ENCODE results near the gene DYNC1LI1.
"Not testable (repeated sequence)": the region's sequence is repeated elsewhere in the genome, so short reads cannot be mapped to it uniquely, and the experiment has no call there.

The DYNC1LI1 gene

DNA sequence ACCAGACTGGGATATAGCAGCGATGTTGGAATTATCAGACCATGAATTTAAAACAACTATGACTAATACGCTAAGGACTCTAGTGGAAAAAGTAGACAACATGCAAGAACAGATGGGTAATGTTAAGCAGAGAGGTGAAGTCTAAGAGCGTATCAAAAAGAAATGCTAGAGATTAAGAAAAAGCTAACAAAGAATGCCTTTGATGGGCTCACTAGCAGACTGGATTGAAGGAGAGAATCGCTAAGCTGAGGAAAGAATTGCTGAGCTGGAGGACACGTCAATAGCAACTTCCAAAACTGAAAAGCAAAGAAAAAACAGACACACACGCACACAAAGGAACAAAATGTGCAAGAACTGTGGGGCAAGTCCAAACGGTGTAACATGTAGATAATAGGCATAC lies 48.0 kb downstream of the DYNC1LI1 start:
- no peak for DNase-seq

DNA sequence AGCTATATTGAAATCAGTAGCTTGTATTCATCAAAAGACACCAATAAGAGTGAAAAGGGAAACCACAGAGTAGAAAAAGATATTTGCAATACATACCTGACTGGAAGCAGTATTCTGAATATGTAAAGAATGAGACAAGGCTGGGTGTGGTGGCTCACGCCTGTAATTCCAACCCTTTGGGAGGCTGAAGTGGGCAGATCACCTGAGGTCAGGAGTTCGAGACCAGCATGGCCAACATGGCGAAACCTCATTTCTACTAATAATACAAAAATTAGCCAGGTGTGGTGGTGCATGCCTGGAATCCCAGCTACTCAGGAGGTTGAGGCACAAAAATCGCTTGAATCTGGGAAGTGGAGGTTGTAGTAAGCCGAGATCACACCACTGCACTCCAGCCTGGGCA lies 51.7 kb downstream of the DYNC1LI1 start:
- DNase-seq, result not testable (repeated sequence)

DNA sequence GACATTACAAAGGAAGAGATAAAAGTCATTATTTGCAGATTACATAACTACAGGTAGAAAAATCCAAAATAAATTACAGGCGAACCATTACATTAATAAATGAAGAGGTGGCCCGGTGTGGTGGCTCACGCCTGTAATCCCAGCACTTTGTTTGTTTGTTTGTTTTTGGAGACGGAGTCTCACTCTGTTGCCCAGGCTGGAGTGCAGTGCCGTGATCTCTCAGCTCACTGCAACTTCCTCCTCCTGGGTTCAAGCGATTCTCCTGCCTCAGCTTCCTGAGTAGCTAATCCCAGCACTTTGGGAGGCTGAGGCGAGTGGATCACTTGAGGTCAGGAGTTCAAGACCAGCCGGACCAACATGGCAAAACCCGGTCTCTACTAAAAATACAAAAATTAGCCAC lies 53.9 kb downstream of the DYNC1LI1 start:
- DNase-seq, result not testable (repeated sequence)

DNA sequence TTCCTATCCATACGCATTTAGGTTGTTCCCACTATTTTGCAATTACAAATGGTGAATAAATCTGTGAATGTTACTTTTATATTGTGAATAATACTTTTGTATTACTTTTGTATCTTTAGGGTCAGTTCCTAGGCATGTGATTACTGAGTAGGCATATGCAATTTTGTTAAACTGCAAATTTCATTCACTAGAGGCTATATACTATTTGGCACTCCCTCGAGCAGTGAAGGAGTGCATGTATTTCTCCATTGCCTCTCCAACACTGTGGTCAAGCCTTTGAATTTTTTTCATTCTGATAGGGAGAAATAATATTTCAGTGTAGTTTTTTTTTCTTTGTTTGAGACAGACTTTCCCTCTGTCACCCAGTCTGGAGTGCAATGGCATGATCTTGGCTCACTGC lies 59.7 kb downstream of the DYNC1LI1 start:
- DNase-seq, result no peak

DNA sequence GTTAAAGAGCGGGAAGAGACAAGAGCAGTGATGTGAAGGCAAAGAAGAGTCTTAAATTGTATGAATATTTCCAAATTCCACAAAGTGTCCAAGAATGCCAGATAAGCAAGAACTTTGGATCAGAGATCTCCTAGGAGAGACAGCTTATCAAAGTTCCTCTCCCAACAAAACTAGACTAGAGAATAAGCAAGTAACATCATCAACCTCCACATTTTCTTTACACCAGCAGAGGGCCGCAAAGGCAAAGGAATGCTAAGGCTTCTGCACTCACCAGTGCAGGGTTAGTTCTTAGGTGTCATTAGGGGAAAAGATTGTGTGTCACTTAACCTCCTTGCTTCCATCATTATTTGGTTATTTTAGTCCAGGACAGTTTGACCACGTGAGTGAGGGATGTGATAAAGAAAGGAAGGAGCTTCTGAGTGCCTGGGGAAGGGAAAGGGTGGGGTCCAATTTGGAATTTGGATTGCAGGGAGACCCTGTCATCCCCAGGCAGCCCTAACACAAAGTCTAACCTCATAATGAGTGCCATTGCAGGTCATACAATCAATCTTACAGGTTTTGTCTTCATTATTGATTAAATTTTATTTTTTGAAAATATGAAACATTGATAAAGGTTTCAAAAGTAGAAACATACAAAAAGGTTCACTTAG lies 60.5 kb downstream of the DYNC1LI1 start:
- peak; percentile 60 for DNase-seq

DNA sequence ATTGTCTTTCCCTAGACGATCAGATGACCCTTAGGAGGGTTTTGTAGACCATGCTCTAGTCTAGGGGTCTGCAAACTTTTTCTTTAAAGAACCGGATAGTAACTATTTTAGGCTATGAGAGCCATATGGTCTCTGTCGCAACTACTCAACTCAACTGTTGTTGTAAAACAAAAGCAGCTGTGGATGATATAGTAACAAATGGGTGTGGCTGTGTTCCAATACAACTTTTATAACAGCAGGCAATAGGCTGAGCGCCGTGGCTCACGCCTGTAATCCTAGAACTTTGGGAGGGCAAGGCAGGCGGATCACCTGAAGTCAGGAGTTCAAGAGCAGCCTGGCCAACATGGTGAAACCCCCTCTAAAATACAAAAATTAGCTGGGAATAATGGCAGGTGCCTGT lies 61.9 kb downstream of the DYNC1LI1 start:
- no peak for DNase-seq

DNA sequence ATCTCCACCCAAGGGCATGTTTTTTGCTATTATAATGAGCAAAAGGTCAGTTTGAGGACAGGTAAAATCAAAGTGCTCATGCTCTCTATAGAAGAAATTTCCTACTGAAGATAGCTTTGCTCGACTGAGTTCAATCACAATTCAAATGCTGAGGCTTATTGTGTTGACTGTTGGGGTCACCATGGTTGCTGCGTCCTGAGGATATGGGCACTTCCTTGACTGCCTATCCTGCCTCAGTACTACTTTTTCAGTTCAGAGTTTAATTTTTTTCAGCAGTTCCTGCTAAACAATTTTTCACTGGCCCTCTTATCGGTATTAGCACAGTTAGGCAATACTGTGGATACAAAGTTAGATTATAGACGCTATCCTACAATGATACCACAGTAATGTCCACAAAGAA lies 64.2 kb downstream of the DYNC1LI1 start:
- DNase-seq, result no peak

DNA sequence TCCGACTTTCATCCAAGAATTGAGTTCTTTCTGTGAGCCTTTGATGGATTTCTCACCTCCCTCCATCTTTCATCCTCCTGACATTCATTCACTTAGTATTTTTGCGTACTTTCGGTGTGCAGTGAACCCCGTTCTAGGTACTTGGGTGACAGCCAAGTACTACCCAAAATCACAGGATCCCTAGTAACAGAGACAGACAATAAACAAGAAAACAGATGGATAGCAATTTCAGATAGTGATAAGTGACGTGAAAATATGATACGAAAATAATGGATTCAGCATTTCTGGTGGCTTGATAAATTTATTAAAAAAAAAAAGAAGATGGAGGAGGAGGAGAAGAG lies 67.7 kb downstream of the DYNC1LI1 start:
- DNase-seq, result no peak

DNA sequence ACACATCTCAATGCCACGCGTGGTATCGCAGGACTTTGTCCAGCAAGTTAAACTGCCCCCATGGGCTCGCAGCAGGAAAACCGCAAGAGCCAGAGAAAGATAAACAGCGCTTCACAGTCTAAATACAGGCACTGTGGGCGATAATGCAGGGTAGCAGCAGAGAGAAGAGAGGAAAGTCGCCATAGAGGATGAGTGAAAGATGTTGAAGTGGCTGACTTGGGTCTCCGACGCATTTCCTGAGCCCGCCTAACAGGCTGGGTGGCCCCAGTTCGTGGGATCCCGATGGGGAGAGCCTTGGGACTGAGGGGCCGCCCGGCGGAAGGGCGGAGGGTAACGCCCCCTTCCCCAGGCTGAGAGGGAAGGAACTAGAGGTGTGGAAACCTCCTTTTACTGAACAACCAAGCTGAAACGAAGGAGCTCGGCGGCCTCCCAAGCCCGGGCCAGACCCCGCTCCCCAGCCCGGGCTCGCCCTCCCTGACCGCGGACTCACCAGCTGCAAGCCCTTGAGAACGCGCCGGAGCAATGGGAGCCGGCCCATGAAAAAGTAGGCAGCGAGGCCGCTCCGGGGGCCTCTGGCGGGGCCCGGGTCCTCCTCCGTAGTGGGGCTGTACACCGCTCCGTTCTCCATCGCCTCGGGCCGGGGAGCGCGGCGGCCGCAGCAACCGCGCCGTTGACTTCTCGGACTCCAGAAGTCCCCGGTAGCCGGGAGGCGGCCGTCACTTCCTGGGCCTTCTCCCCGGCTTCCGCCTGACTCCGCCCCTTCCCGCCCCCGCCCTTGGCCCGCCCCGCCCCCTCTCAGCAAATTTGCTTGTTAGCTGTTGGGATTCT lies 68.3 kb downstream of the DYNC1LI1 start, which contains the start of gene CMTM6:
Gene CMTM6, minus strand, starts transcription at position 735 of the 828 bp plus-strand sequence. Its CDS starts 107 bp downstream, at position 628.
- DNase-seq, result peak; percentile 87

DNA sequence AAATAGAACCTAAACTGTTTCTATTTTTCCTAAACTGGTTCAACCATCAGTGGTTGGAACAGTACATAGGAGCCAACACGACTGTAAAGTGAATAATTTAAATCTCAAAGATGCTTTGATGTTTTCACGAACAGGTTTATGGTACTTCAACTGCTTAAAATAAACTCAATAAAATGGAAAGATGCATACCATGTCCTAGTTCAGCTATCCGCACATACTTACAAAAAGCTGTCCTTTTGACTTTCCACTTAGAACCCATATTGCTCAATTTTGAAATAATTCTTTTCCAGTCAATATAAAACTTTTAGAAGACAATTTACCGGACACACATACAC lies 68.9 kb downstream of the DYNC1LI1 start:
- DNase-seq, result no peak

DNA sequence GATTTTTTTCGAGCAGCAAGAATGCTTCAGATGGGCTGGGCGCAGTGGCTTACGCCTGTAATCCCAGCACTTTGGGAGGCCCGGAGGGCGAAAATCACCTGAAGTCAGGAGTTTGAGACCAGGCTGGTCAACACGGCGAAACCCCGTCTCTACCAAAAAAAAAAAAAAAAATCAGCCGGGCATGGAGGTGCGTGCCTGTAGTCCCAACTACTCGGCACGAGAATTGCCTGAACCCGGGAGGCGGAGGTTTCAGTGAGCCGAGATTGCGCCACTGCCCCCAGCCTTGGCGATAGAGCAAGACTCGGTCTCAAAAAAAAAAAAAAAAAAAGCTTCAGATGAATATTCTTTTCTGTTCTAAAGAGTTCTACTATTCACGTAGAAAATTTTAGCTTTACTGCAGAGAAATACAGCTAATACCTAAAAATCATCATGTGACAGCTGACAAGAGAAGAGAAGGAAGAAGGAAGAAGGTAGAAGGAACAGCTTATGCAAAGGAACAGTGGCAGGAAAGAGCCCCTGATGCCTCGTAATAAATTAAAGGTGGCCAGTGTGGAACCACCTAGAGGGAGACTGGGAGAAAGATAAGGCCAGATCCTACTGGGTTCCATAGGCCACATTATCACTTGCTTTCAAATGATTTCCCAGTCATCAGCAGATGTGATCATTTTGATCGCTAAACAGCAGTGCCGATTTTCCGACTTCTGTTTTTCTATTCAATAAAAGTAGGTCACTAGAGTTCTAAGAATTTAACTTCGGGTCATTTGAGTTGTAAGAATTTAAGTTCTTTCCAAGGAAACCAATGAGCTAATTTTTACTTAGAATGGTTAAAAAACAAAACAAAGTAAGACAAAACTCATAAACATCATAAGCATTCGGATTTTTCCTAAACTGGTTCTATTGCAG lies 69.5 kb downstream of the DYNC1LI1 start:
- DNase-seq, result no peak

DNA sequence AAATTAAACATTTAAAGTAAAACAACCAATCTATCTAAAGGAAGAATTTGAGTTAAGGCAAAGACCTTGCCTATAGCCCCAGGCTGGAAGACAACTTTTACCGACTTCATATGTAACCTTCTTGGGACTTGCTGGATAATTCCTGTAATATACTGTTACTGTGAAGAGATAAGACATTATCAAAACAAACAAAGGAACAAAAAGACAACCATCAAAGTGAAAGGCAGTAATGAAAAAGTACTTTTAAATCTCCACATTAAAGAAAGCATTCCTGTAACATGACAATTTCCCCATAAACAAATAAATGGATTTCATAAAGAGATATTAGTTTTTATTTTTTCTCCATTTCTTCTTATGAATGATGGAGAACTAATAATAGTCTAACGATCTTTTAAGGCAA lies 70.4 kb downstream of the DYNC1LI1 start:
- no peak for DNase-seq

DNA sequence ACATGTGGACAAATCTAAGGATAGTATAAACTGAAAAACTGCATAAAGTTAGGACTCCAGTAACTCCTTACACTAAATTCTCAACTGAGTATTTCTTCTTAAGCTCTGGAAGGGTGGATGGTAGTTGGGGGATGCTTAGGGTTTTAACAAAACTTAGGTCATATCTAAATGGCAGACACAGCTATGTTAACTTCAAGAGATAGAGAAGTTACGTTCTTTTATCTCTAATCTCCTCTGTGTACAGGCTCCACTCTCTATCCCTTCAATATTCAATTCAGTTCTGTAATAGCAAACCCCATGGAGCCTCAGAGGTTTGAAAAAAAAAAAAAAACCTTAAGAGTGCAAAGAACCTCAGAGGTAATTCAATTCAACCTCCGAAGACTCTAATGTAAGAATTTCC lies 71.1 kb downstream of the DYNC1LI1 start:
- DNase-seq, result no peak

DNA sequence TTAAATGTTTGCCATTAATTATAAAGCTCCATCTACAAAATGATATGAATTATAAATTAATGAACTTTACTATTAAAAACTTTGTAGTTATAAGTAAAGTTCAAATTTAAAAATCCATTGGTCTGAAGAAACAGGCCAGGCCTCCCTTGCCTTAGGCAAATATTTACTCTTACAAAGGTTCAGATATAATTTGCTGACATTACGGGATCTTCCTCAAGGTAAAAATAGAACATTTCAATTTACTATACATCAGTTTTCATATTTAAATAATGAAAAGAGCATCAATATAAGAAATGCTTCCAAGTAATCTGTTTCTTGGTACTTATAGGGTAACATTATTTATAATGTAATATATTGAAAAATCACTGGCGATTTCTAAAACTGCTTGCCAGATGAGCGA lies 71.7 kb downstream of the DYNC1LI1 start:
- no peak for DNase-seq

DNA sequence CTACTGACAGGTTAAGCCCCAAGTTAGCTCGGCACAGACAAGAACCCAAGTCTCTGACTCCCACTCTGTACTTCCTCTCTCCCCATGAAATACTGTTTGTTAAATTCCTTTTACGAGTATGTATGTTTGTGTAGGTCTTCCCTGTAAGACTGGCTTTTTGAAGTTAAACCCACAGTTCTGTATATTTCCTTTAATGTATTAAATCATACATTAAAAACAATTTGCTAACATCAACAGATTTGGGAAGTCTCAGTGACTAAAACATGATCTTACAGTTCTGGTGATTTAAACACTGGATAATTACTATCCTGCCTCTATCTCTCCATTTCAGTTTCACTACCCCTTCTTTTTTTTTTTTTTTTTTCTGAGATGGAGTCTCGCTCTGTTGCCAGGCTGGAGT lies 72.4 kb downstream of the DYNC1LI1 start:
- DNase-seq, result no peak

DNA sequence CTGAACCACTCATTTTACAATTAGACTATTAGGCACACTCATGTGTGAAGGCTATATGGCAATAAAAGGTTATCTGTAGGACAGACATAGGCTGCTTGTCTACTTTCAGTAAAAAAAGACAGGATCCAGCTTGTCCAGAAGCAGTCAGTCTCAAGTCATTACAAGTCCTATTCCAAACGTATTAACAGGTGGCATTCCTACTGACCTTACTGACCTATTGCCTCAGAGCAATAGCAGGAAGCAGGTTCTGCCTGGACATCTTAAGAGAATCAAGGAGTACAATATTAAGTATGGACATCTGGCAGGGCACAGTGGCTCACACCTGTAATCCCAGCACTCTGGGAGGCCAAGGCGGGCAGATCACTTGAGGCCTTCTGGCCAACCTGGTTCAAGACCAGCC lies 75.0 kb downstream of the DYNC1LI1 start:
- DNase-seq, result no peak

DNA sequence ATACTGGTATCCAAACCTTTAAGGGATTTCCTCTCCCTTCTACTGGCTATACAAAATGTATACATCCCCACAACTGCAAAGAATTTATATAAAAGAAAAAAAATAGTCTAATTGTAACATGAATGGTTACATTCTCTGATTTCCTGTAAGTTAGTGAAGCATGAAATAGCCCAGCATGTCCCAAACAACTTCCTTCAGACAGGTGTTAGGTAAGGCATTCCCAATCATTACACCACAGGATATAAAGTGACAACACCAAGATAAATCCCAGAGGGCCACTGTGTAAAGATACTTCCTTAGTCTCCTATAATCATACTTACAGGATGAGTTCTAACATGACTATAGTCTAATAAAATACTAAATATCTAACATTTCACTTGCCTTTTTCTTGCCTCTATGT lies 75.6 kb downstream of the DYNC1LI1 start:
- no peak for DNase-seq

DNA sequence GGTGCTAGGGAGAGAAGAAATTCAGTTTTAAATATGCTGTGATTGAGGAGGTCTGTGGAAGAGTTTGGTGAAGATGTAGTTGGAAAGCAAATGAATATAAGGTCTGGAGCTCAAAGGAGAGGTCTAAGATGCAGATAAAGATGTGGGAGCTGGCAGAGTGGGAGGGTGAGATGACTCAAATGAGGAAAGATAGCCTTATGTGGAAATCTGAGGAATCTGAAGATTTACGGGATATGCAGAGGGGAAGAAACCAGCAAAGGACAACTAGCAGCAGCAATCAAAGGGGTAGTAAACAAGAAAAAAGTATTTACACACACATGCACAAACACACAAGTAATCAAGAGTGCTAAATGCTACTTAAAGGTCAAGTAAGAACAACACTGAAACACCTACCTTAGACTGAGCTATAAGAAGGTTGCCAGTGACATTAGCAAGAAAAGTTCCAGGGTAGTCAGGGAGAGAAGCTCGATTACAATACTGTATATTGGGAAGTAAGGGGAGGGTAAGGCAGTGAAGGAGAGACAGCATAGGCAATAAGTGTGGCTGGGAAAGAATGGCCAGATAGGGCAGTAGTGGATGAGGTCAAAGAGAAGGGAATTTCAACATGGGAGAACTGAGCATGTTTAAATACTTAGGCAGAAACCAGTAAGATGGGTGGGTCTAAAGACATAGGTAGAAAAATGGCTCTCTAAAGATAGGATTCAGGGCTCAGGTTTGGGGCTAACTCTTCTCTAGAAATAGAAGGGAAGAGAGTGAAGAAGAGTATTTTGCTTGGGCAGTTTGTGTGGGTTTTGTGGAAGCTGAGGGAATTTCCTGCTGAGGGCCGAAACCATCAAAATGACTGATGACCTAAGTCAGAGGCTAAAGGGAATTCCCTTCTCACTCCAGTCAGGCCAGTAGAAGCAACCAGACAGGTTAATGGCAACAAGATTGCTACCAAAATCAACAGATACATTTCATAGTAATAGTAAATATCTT lies 76.9 kb downstream of the DYNC1LI1 start:
- DNase-seq, result no peak

DNA sequence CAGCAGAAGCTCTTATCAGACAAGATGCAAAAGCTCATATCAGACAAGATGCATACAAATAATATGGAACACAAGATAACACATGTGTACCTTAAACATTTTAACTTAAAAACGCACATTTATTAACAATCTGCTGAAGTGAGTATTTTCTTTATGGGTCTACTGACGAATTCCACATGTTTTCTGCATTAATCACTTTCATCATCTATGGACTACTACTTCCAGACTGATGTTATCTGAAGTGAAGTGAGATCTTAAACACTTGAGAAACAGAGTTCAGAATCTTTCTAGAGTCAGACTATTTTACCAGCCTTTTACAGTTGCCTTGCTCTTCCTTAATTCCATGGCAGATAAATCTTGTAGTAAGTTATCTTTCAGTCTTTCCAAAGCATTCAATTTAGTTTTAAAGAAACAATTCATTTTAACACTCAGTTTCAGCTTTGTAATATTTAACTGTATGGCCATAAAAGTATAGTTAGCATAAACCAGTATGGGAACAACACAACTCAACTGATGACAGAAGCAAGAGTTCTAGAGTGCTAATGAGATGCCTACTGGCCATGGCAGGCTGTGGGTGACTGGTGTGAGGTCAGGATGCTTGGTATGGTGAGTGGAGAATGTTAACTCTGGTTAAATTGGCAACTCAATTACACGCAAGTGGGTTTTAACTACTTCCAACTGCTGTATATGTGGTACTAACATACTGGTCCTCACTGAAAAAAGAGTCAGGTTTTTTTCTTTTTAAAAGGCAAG lies 77.8 kb downstream of the DYNC1LI1 start:
- DNase-seq, result no peak

DNA sequence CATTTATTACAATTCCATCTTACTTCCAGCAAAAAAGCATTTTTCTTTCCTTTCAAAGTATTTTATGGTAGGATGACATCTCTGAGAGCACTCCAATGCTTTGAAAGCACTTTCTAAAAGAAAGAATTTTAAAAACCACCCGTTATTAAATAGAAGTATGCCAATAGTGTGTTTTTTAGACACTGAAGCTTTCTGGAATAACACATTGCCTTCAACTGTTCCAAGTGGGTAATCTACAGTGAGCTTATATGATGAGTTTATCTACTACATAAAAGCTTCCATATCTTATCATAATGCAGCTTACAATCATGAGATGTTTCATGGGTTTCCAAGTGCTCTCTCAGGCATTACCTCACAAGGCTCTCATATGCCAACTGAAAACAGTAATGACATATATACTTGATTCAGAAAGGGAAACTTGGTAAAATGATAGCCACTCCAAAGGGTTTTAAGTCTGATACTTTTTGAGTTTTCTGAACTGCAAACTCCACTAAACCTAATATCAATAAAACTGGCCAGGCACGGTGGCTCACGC lies 82.1 kb downstream of the DYNC1LI1 start:
- no peak for DNase-seq

DNA sequence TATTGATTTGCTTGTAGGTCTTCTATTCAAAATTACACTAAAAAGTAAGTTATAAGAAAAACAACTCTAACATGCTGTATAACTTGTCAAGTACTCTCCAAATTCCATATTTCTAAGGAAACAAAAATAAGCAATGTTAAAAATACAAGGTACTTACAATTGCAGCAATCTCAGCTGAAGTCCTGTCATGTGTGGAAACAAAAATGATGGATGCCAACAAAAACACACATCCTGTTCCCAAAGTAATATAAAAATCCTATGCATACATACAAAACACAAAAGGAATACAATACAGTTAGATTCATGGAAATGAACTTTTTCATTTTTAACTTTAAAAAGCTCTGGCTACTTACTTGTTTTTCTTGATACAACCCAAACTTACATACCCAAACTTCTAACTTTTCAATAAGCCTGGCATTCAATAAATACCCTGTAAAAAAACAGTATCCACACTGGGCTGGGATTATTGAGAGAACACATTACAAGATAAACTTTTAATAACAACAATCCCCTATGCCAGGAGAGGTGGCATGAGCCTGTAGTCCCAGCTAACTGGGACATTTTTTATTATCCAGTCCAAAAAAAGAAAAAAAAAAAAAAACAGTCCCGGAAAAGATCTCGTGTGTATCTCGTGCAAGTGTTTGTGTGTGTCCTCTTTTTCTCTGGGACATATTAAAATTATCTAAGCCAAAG lies 82.7 kb downstream of the DYNC1LI1 start:
- DNase-seq, result no peak

Measured in activated CD8-positive, alpha-beta memory T cell treated with anti-CD3 and anti-CD28 coated beads, Interleukin-2, amount 50 U/mL, for 48 hours (primary cell).